NCI-H2107 treated with DMSO at 0.1 percent for 48 hours (cell line): Measurements from ENCODE around the gene CPE.
"Not testable (repeated sequence)": the region's sequence is repeated elsewhere in the genome, so short reads cannot be mapped to it uniquely, and the experiment has no call there.

ENCODE experiments used
- DNase-seq: peaks from one replicate; lab custom pipeline; 2025; ENCODE audit not compliant: unreplicated experiment; lab: John Stamatoyannopoulos, UW

Gene CPE

GRCh38 chr4:165461159-165461821 lies 82.5 kb downstream of the CPE start:
- DNase-seq: no peak

GRCh38 chr4:165462009-165462408 lies 83.2 kb downstream of the CPE start:
- DNase-seq: no peak

- DNase-seq: no peak
Observed at GRCh38 chr4:165464376-165464775, 85.6 kb downstream of the CPE start.

GRCh38 chr4:165464813-165465381 lies 86.1 kb downstream of the CPE start:
- DNase-seq: peak; percentile 40

GRCh38 chr4:165470009-165470408 lies 91.2 kb downstream of the CPE start:
- no peak for DNase-seq

DNA sequence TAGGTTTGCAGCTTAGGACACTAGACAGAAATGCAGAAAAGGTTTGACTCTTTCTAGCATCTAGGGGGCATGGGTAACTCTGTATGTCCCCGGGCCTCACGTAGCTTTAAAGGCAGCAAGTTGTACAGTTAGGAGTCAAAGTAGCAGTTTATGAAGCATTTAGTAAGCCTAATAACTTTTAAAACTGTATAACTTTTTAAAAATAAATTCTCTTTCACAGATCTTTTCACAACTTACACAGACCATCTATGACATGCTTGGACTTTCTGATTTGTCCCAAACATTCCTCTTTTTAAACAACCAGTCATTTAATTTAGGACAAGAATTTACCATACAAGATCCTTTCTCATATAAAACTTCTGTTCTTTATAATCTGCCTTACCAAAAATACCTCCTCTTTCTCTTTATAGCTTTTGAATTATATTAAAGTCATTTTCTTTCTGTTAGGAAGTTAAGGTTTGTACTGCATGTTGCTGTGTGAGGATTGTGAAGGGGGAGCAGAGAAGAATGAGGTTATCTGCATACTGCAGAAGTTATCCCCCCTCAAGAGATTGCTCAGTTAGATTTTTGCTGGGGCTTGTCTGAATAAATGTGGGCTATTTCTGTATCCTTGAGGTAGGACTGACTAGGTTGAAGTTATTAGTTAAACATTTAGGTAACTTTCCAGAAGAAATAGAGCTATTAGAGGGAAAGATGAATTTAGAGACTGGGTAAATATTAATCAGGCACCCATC lies 94.3 kb downstream of the CPE start:
- no peak for DNase-seq

- DNase-seq: no peak
Observed at GRCh38 chr4:165474784-165475705, 96.2 kb downstream of the CPE start.

DNA sequence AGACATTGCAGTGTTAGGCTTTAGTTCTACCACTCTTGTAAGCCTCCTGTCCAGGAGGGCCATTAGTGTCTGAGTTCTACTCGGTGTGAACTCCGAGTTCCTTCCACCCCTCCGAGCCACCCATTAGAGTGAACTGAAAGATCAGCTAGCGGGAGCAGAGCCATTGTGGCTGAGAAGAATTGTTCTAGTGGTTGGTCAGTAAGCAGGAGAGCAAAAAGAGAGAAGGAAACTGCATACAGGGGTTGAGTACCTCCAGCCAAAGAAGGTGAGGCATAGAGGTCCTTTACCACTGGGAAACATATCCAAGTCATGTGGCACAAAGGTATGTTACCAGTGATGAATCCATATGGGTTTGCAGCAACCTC lies 96.9 kb downstream of the CPE start:
- DNase-seq: no peak

GRCh38 chr4:165476214-165477098 lies 97.6 kb downstream of the CPE start:
- DNase-seq: no peak

- DNase-seq: no peak
Observed at GRCh38 chr4:165477799-165478198, 99.0 kb downstream of the CPE start.

DNA sequence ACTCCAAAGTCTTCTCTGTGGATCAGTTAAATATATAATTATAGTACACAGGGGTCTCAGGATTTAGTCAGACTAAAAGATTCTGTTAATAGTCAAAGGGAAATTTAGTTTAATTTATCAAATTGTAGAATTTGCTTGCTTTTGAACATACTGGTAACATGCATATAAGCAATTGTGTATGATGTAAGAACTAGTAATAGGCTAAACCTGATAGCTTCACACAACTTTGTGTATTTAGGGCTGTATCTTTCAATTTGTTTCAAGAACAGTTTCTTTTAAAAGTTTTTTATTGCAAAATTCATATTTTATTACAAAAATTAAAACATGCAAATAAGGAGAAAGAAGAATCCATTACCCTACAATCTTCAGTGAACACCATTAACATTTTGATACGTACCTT lies 99.5 kb downstream of the CPE start:
- no peak for DNase-seq

- no peak for DNase-seq
Observed at GRCh38 chr4:165481053-165481835, 102.4 kb downstream of the CPE start.

- DNase-seq: peak; percentile 4
Observed at GRCh38 chr4:165489786-165490185, 111.0 kb downstream of the CPE start.

- DNase-seq: not testable (repeated sequence)
Observed at GRCh38 chr4:165492583-165492982, 113.8 kb downstream of the CPE start.

- DNase-seq: no peak
Observed at GRCh38 chr4:165493359-165493758, 114.6 kb downstream of the CPE start.

GRCh38 chr4:165502916-165503907 lies 124.4 kb downstream of the CPE start:
- no peak for DNase-seq

DNA sequence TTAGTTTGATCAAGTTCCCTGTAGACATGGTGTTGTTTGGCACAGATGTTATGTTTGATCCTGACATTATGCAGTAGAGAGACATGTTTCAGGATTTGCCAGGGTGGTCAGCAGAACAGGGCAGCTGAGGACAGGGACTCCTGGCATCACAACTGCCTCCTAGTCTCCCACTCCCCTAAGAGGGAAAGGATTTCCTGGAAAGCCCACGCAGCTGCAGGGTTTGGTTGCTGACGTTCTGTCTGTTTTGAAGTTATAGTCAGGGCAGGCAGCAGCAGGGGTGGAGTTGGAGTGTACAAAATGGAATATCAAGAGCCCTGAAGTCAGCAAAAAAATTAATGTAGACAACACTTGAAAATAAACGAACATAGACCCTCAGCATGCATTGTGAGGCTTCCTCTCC lies 125.4 kb downstream of the CPE start:
- DNase-seq: no peak
